Measurements from ENCODE around the gene CLEC20A.
A peak's percentile ranks its signal among the peaks of the same experiment; 100 is the strongest.
"Not testable (repeated sequence)": the region's sequence is repeated elsewhere in the genome, so short reads cannot be mapped to it uniquely, and the experiment has no call there.

Gene CLEC20A

GRCh38 chr1:178528953-178529335, 32.2 kb upstream of the CLEC20A start:
- DNase-seq = no peak

GRCh38 chr1:178528228-178528952, 31.6 kb upstream of the CLEC20A start:
- no peak for DNase-seq

- no peak for DNase-seq
These were observed 30.4 kb upstream of the CLEC20A start for GRCh38 chr1:178527117-178527516.

- DNase-seq = no peak
These were observed 24.5 kb upstream of the CLEC20A start for GRCh38 chr1:178521241-178521640.

GRCh38 chr1:178520803-178521202, 24.0 kb upstream of the CLEC20A start:
- no peak for DNase-seq

GRCh38 chr1:178518894-178519293, 22.1 kb upstream of the CLEC20A start:
- DNase-seq = no peak

GRCh38 chr1:178516110-178516509, 19.3 kb upstream of the CLEC20A start:
- DNase-seq = no peak

GRCh38 chr1:178513278-178513983, 16.7 kb upstream of the CLEC20A start:
- DNase-seq = no peak

GRCh38 chr1:178512566-178513277, 16.0 kb upstream of the CLEC20A start, which contains the start of gene TEX35:
Gene TEX35 (plus strand): TSS chr1:178513109. CDS start chr1:178513189, 80 bp downstream.
- no peak for DNase-seq

- no peak for DNase-seq
These were observed 13.4 kb upstream of the CLEC20A start for GRCh38 chr1:178510155-178510554.

- DNase-seq = no peak
These were observed 12.7 kb upstream of the CLEC20A start for GRCh38 chr1:178509414-178510007.

GRCh38 chr1:178506669-178507068, 9.9 kb upstream of the CLEC20A start:
- DNase-seq = no peak

- no peak for DNase-seq
These were observed 9.4 kb upstream of the CLEC20A start for GRCh38 chr1:178506177-178506576.

- DNase-seq = no peak
These were observed 7.5 kb upstream of the CLEC20A start for GRCh38 chr1:178504286-178504685.

GRCh38 chr1:178503849-178504248, 7.1 kb upstream of the CLEC20A start:
- DNase-seq = no peak

- DNase-seq = not testable (repeated sequence)
These were observed 6.6 kb upstream of the CLEC20A start for GRCh38 chr1:178503316-178503715.

GRCh38 chr1:178502856-178503255, 6.1 kb upstream of the CLEC20A start:
- DNase-seq = no peak

- DNase-seq = no peak
These were observed 5.6 kb upstream of the CLEC20A start for GRCh38 chr1:178502330-178502714.

GRCh38 chr1:178501705-178502329, 5.1 kb upstream of the CLEC20A start:
- peak; percentile 8 to 27 for DNase-seq

GRCh38 chr1:178500936-178501554, 4.3 kb upstream of the CLEC20A start:
- no peak for DNase-seq

- no peak for DNase-seq
These were observed 3.5 kb upstream of the CLEC20A start for GRCh38 chr1:178500091-178500770.

Measured in bone marrow (tissue), 2 donors.